NCI-H82 (cell line): Measurements from ENCODE around the gene PRKAB2.
"Not testable (repeated sequence)": the region's sequence is repeated elsewhere in the genome, so short reads cannot be mapped to it uniquely, and the experiment has no call there.

Experiments used
- DNase-seq: peaks from one replicate; lab custom pipeline; 2025; lab: John Stamatoyannopoulos, UW

The PRKAB2 gene

GRCh38 chr1:147171399-147172167, 687 bp downstream of the PRKAB2 start:
- peak; percentile 76 for DNase-seq

GRCh38 chr1:147169840-147170674, 2.2 kb downstream of the PRKAB2 start:
- DNase-seq, result no peak

- no peak for DNase-seq
Measured at GRCh38 chr1:147169171-147169570, 3.1 kb downstream of the PRKAB2 start.

- peak; percentile 93 for DNase-seq
Measured at GRCh38 chr1:147168626-147169058, 3.6 kb downstream of the PRKAB2 start.

- DNase-seq, result no peak
Measured at GRCh38 chr1:147167365-147167764, 4.9 kb downstream of the PRKAB2 start.

- DNase-seq, result no peak
Measured at GRCh38 chr1:147163019-147163418, 9.3 kb downstream of the PRKAB2 start.

GRCh38 chr1:147162093-147162492, 10.2 kb downstream of the PRKAB2 start:
- no peak for DNase-seq

GRCh38 chr1:147157116-147157515, 15.2 kb downstream of the PRKAB2 start:
- not testable (repeated sequence) for DNase-seq

- DNase-seq, result no peak
Measured at GRCh38 chr1:147156642-147157041, 15.6 kb downstream of the PRKAB2 start.

- DNase-seq, result no peak
Measured at GRCh38 chr1:147152772-147153171, 19.5 kb downstream of the PRKAB2 start.

GRCh38 chr1:147151244-147151643, 21.0 kb downstream of the PRKAB2 start:
- DNase-seq, result no peak

- no peak for DNase-seq
Measured at GRCh38 chr1:147142886-147143285, 29.4 kb downstream of the PRKAB2 start.

- DNase-seq, result not testable (repeated sequence)
Measured at GRCh38 chr1:147130721-147131120, 41.5 kb downstream of the PRKAB2 start.

GRCh38 chr1:147129116-147129873, 43.0 kb downstream of the PRKAB2 start:
- no peak for DNase-seq

- no peak for DNase-seq
Measured at GRCh38 chr1:147124266-147124665, 48.0 kb downstream of the PRKAB2 start.

GRCh38 chr1:147117109-147117508, 55.2 kb downstream of the PRKAB2 start:
- no peak for DNase-seq

GRCh38 chr1:147115496-147115895, 56.8 kb downstream of the PRKAB2 start:
- DNase-seq, result no peak

GRCh38 chr1:147115079-147115478, 57.2 kb downstream of the PRKAB2 start:
- not testable (repeated sequence) for DNase-seq

GRCh38 chr1:147114353-147114752, 57.9 kb downstream of the PRKAB2 start:
- not testable (repeated sequence) for DNase-seq

GRCh38 chr1:147111381-147112130, 60.7 kb downstream of the PRKAB2 start:
- DNase-seq, result no peak

- no peak for DNase-seq
Measured at GRCh38 chr1:147110872-147111271, 61.4 kb downstream of the PRKAB2 start.

- no peak for DNase-seq
Measured at GRCh38 chr1:147110434-147110833, 61.8 kb downstream of the PRKAB2 start.
